ENCODE results near the gene SIGLEC10.
"Not testable (repeated sequence)": the region's sequence is repeated elsewhere in the genome, so short reads cannot be mapped to it uniquely, and the experiment has no call there.

Gene SIGLEC10

GRCh38 chr19:51457351-51458013 is 40.0 kb upstream of the SIGLEC10 start:
- WGBS, 2 experiments (ENCODE audit: insufficient coverage in 2 of 2) = 77 to 83% methylated on average over 7 to 11 of the region's 11 CpGs
- H3K9me3 ChIP-seq (ENCODE audit: control insufficient read depth, low read length) = no peaks in the 10 kb centered on the region

GRCh38 chr19:51456541-51457290 is 39.3 kb upstream of the SIGLEC10 start:
- H3K4me1 ChIP-seq (ENCODE audit: control insufficient read depth, insufficient read depth, low read length, poor library complexity, severe bottlenecking) = no peaks in the 10 kb centered on the region
- 77 to 79% methylated on average over 9 to 11 of the region's 11 CpGs for WGBS, 2 experiments (ENCODE audit: insufficient coverage in 2 of 2)
- no peaks in the 10 kb centered on the region for H3K36me3 ChIP-seq (ENCODE audit: control insufficient read depth, insufficient read depth, low read length)
- H3K4me3 ChIP-seq (ENCODE audit: extremely low read depth, insufficient read depth, low read length, poor library complexity, severe bottlenecking) = no peak overlapping the region
- H3K27ac ChIP-seq (ENCODE audit: low read depth, low read length, severe bottlenecking) = no peak overlapping the region
- no peaks in the 10 kb centered on the region for H3K9me3 ChIP-seq (ENCODE audit: control insufficient read depth, low read length)

More at GRCh38 chr19:51457351-51458013, 40.0 kb upstream of the SIGLEC10 start:
- H3K36me3 ChIP-seq (ENCODE audit: control insufficient read depth, insufficient read depth, low read length) = no peaks in the 10 kb centered on the region
- no peaks in the 10 kb centered on the region for H3K4me1 ChIP-seq (ENCODE audit: control insufficient read depth, insufficient read depth, low read length, poor library complexity, severe bottlenecking)
- no peak overlapping the region for H3K27ac ChIP-seq (ENCODE audit: low read depth, low read length, severe bottlenecking)
- no peak overlapping the region for H3K4me3 ChIP-seq (ENCODE audit: extremely low read depth, insufficient read depth, low read length, poor library complexity, severe bottlenecking)

- Histone ChIP-seq H3K27ac (ENCODE audit: low read depth, low read length, severe bottlenecking) (no peak overlapping the region), H3K9me3 (ENCODE audit: control insufficient read depth, low read length) (peaks cover 4% of the 10 kb centered on the region), H3K36me3 (ENCODE audit: control insufficient read depth, insufficient read depth, low read length) (no peaks in the 10 kb centered on the region), H3K4me3 (ENCODE audit: extremely low read depth, insufficient read depth, low read length, poor library complexity, severe bottlenecking) (no peak overlapping the region), H3K4me1 (ENCODE audit: control insufficient read depth, insufficient read depth, low read length, poor library complexity, severe bottlenecking) (no peaks in the 10 kb centered on the region)
- WGBS, 2 experiments (ENCODE audit: insufficient coverage in 2 of 2) = 83% methylated on average over 1 of the region's 5 CpGs; no CpG with 5 or more reads in 1 of the 2 experiments
These were observed 33.4 kb upstream of the SIGLEC10 start for GRCh38 chr19:51450730-51451307.

GRCh38 chr19:51448411-51449016 is 31.1 kb upstream of the SIGLEC10 start:
- WGBS, 2 experiments (ENCODE audit: insufficient coverage in 2 of 2) = 76 to 80% methylated on average over 8 to 11 of the region's 13 CpGs

GRCh38 chr19:51448011-51448410 is 30.6 kb upstream of the SIGLEC10 start:
- peaks cover 4% of the 10 kb centered on the region for H3K9me3 ChIP-seq (ENCODE audit: control insufficient read depth, low read length)
- H3K27ac ChIP-seq (ENCODE audit: low read depth, low read length, severe bottlenecking) = no peak overlapping the region
- no peak overlapping the region for H3K4me3 ChIP-seq (ENCODE audit: extremely low read depth, insufficient read depth, low read length, poor library complexity, severe bottlenecking)
- H3K4me1 ChIP-seq (ENCODE audit: control insufficient read depth, insufficient read depth, low read length, poor library complexity, severe bottlenecking) = no peaks in the 10 kb centered on the region
- 83 to 85% methylated on average over 5 to 7 of the region's 7 CpGs for WGBS, 2 experiments (ENCODE audit: insufficient coverage in 2 of 2)
- no peaks in the 10 kb centered on the region for H3K36me3 ChIP-seq (ENCODE audit: control insufficient read depth, insufficient read depth, low read length)

More at GRCh38 chr19:51448411-51449016, 31.1 kb upstream of the SIGLEC10 start:
- H3K36me3 ChIP-seq (ENCODE audit: control insufficient read depth, insufficient read depth, low read length) = no peaks in the 10 kb centered on the region
- no peaks in the 10 kb centered on the region for H3K4me1 ChIP-seq (ENCODE audit: control insufficient read depth, insufficient read depth, low read length, poor library complexity, severe bottlenecking)
- no peak overlapping the region for H3K27ac ChIP-seq (ENCODE audit: low read depth, low read length, severe bottlenecking)
- no peak overlapping the region for H3K4me3 ChIP-seq (ENCODE audit: extremely low read depth, insufficient read depth, low read length, poor library complexity, severe bottlenecking)
- H3K9me3 ChIP-seq (ENCODE audit: control insufficient read depth, low read length) = peaks cover 4% of the 10 kb centered on the region

- H3K4me3 ChIP-seq (ENCODE audit: extremely low read depth, insufficient read depth, low read length, poor library complexity, severe bottlenecking); H3K4me1 ChIP-seq (ENCODE audit: control insufficient read depth, insufficient read depth, low read length, poor library complexity, severe bottlenecking); H3K9me3 ChIP-seq (ENCODE audit: control insufficient read depth, low read length); H3K36me3 ChIP-seq (ENCODE audit: control insufficient read depth, insufficient read depth, low read length); H3K27ac ChIP-seq (ENCODE audit: low read depth, low read length, severe bottlenecking): not testable (repeated sequence)
- WGBS, 2 experiments (ENCODE audit: insufficient coverage in 2 of 2) = 66 to 89% methylated on average over 2 to 3 of the region's 3 CpGs
These were observed 30.1 kb upstream of the SIGLEC10 start for GRCh38 chr19:51447510-51447909.

GRCh38 chr19:51441410-51442390 is 24.3 kb upstream of the SIGLEC10 start:
- no peaks in the 10 kb centered on the region for H3K36me3 ChIP-seq (ENCODE audit: control insufficient read depth, insufficient read depth, low read length)
- no peak overlapping the region for H3K4me3 ChIP-seq (ENCODE audit: extremely low read depth, insufficient read depth, low read length, poor library complexity, severe bottlenecking)
- 85 to 91% methylated on average over 21 to 28 of the region's 31 CpGs for WGBS, 2 experiments (ENCODE audit: insufficient coverage in 2 of 2)
- peaks cover 7% of the 10 kb centered on the region for H3K4me1 ChIP-seq (ENCODE audit: control insufficient read depth, insufficient read depth, low read length, poor library complexity, severe bottlenecking)
- no peak overlapping the region for H3K27ac ChIP-seq (ENCODE audit: low read depth, low read length, severe bottlenecking)
- no peaks in the 10 kb centered on the region for H3K9me3 ChIP-seq (ENCODE audit: control insufficient read depth, low read length)

GRCh38 chr19:51440846-51441409 is 23.5 kb upstream of the SIGLEC10 start:
- no peaks in the 10 kb centered on the region for H3K36me3 ChIP-seq (ENCODE audit: control insufficient read depth, insufficient read depth, low read length)
- 44 to 53% methylated on average over 9 of the region's 11 CpGs for WGBS, 2 experiments (ENCODE audit: insufficient coverage in 2 of 2)
- H3K4me3 ChIP-seq (ENCODE audit: extremely low read depth, insufficient read depth, low read length, poor library complexity, severe bottlenecking) = no peak overlapping the region
- H3K4me1 ChIP-seq (ENCODE audit: control insufficient read depth, insufficient read depth, low read length, poor library complexity, severe bottlenecking) = peaks cover 7% of the 10 kb centered on the region
- H3K9me3 ChIP-seq (ENCODE audit: control insufficient read depth, low read length) = no peaks in the 10 kb centered on the region
- no peak overlapping the region for H3K27ac ChIP-seq (ENCODE audit: low read depth, low read length, severe bottlenecking)

GRCh38 chr19:51440052-51440451 is 22.6 kb upstream of the SIGLEC10 start:
- H3K4me3 ChIP-seq (ENCODE audit: extremely low read depth, insufficient read depth, low read length, poor library complexity, severe bottlenecking) = no peak overlapping the region
- no peaks in the 10 kb centered on the region for H3K36me3 ChIP-seq (ENCODE audit: control insufficient read depth, insufficient read depth, low read length)
- peaks cover 7% of the 10 kb centered on the region for H3K4me1 ChIP-seq (ENCODE audit: control insufficient read depth, insufficient read depth, low read length, poor library complexity, severe bottlenecking)
- 77 to 87% methylated on average over 2 of the region's 2 CpGs for WGBS, 2 experiments (ENCODE audit: insufficient coverage in 2 of 2)
- H3K27ac ChIP-seq (ENCODE audit: low read depth, low read length, severe bottlenecking) = no peak overlapping the region
- no peaks in the 10 kb centered on the region for H3K9me3 ChIP-seq (ENCODE audit: control insufficient read depth, low read length)
